ENCODE results near the gene LSM12.
A peak's percentile ranks its signal among the peaks of the same experiment; 100 is the strongest.
"Not testable (repeated sequence)": the region's sequence is repeated elsewhere in the genome, so short reads cannot be mapped to it uniquely, and the experiment has no call there.

The LSM12 gene

DNA sequence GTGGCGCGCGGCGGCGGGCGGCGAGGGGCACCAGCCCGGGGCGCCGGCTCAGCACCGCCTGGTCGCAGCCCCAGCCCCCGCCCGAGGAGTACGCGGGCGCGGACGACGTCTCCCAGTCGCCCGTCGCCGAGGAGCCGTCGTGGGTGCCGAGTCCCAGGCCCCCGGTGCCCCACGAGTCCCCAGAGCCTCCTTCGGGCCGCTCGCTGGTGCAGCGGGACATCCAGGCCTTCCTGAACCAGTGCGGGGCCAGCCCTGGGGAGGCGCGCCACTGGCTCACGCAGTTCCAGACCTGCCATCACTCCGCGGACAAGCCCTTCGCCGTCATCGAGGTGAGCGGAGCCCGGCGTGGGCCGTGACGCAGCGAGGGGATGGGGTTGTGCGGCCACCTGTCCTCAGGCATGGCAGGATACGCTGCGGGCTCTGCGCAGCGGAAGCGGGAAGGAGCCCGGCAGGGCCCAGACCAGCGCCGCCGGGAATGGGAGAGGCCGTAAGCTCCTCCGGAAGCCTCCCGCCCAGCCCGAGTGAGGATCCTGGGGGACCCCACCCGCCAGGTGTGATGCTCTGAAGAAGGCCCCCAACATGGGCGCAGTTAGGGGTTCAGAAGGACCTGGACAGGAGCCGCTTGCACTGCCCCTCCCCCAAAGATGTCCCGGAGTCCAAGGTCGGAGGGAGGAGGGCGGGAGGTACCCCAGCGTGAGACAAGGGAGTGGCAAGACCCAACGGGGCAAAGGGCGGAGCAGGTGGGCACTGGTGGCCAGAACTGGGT, 61.5 kb downstream of the LSM12 start:
- no peak for DNase-seq

DNA sequence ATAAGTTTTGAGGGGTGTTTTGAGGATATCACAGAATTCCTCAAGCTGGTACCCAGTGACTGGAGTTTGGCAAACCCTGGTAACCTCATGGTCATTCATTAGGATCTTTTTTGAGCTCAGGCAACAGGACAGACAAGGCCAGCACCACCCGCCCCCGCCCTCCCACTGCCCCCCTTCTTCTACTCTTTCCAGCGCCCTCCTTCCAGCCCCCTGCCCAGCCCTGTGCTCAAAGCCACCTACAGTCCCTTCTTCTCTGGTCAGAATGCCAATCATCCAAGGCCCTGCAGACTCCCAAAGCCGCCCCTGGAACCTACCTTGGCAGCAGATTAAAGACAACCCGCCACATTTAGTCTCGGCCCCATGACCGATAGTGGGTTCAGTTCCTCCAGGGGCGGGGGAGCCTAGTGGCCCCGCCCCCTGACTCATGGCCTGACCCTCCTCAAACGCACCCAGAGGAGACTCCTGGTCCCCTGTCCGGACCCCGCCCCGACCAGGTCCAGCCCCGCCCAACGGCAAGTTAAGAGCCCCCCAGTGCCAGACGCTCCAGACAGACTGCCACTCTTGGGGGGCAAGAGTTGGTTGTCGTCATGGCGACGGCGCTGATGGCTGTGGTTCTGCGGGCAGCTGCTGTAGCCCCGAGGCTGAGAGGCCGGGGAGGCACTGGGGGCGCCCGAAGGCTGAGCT, 62.3 kb downstream of the LSM12 start, which contains the start of gene NAGS:
Gene NAGS, plus strand, starts transcription at position 546 of the 684 bp plus-strand sequence. Its CDS starts 42 bp downstream, at position 588.
- no peak for DNase-seq

DNA sequence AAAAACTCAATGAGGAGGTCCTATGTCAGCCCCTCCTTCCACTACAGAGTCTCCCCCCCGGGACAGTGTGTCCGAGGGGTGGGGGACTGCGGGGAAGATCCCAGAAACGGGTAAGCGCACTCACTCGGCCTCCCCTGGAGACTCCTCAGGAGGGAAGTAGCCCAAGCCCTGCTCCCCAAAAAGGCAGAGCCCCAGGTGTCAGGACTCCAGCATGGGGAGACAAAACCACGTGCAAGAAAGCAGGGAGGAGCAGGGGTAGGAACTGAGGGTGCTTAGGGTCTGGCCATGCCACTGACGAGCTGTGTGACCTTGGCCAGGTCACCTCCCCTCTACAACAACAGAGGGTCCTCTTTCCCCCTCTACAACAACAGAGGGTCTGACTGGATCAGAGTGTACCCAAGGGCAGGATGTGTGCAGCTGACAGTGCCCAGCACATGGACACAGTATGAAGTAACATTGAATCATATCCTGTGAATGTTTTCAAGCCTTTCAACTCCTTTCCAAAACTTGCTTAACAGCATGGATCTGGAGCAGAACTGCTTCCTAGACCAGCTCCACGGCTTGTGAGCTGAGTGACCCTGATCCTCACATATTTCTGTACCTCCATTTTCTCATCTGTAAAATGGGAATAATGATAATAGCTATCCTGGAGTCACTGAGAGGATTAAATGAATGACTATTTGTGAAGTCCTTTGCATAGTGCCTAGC, 64.2 kb downstream of the LSM12 start:
- DNase-seq = no peak

DNA sequence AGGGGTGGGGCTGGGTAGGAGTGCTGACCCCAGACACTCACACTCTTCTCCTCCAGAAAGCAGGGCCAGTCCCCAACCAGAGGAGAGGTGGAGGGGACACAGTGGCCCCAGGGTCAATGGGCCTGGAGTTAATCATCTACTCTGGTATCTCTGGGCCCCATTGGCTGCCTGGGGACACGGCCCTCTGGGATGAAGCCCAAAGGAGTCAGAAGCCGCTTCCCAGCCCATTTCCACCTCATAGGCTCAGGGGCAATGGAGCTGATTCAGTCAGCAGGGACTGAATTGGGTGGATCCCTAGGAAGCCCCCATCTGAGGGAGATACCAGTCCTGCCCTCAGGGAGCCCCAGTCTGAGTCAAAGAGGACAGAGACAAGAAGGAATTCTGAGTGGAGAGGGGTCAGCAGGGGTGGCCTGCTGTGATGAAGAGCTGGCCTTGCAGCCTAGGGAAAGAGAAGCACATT, 65.0 kb downstream of the LSM12 start:
- DNase-seq = no peak

DNA sequence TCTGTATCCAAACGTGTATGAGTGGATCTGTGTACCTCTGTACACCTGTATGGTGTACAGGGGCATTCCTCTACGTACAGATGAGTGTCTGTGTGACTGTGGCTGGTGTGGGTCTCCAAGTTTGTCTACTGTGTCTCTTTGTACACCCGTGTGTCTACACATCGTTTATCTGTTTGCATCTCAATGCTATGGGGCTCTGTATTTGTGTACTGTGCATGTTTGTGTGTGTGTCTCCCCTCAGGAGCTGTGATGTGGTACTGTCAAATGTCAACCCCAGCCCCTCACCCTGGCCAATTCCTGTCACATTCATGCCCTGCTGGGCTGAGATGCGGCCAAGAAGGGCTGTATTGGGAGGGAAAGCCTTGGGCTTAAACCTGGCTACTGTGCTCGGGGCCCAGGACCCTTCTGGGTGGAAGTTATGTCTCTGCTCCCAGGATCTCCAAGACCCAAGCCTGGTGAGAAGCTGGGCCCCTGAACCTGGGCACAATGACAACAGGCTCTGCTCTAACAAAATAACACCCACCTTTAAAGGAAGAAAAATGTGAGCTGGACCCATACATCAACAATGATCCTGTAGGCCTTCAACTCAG, 65.5 kb downstream of the LSM12 start:
- no peak for DNase-seq

DNA sequence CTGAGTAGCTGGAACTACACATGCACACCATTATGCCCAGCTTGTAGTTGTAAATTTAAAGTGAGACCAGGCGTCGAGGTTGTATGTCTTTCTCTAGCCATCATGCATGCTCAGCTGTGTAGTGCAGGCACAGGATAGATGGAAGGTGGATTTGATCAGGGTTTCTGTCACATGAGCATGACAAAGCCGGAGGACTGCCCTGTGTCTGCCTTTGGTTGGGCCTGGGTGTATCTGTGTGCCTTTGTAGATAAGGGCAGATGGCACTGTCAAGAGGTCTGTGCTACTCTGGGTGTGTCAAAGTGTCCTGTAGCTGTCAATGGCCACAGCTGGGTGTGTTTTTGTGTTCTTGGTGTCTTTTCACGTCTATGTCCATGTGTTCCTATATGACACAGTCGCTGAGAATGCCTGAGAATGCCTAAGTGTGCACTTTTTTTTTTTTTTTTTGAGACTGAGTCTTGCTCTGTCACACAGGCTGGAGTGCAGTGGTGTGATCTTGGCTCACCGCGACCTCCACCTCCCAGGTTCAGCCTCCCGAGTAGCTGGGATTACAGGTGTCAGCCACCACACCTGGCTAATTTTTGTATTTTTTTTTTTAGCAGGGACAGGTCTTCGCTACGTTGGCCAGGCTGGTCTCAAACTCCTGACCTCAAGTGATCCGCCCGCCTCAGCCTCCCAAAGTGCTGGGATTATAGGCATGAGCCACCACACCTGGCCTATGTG, 66.2 kb downstream of the LSM12 start:
- no peak for DNase-seq

DNA sequence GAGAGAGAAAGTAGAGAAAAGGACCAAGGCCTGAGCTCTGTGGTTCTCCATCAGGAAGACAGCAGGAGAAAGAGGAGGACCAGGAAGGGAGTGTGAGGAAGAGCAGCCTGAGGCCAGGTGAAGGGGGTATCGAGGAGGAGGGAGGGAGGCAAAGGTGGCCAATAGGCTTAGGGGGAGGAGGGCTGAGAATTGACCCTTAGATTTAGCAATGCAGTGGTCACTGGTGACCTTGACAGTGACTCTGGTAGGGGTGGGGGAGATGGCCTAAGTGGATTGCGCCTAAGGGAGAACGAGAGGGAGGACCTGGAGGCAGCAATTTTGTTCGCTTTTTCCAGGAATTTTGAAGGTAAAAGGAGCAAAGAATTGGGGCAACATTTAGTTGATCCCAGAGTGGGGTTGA, 67.4 kb downstream of the LSM12 start:
- DNase-seq = no peak

DNA sequence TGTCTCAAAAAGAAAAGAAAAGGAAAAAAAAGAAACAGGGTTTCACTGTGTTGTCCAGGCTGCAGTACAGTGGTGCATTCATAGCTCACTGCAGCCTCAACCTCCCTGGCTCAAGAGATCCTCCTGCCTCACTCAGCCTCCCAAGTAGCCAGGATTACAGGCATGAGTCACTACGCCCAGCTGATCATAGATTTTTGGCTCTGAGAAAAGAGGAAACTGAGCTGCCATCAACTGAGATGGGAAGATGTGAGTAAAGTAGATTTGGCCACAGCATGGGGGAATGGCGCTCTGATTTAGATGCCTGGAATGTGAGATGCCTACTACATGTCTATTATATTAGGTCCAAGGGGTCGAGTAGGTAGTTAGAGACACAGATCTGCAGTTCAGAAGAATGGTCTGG, 67.9 kb downstream of the LSM12 start:
- DNase-seq = no peak

DNA sequence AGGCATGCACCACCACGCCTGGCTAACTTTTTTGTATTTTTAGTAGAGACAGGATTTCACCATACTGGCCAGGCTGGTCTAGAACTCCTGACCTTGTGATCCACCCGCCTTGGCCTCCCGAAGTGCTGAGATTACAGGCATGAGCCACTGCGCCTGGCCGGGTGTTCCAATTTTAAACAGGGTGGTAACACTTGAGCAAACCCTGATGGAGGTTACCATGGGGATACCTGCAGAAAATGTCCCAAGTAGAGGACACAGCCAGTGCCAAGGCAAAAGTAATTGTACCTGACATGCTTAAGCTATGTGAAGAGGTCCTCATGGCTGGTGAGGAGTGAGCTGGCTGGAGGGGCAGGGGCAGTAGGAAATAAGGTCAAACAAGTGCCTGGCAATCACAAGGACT, 69.3 kb downstream of the LSM12 start:
- not testable (repeated sequence) for DNase-seq

DNA sequence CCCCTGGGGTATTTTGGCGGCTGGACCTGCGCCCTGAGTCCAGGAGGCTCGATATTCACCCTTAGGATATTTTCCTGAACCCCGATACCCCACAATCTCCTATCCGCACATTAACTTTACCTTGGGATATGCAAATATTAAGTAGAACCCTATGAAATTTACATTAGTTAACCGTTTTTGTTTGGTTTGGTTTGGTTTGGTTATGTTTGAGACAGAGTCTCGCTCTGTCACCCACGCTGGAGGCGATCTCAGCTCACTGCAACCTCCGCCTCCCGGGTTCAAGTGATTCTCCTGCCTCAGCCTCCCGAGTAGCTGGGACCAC, 71.4 kb downstream of the LSM12 start:
- no peak for DNase-seq

DNA sequence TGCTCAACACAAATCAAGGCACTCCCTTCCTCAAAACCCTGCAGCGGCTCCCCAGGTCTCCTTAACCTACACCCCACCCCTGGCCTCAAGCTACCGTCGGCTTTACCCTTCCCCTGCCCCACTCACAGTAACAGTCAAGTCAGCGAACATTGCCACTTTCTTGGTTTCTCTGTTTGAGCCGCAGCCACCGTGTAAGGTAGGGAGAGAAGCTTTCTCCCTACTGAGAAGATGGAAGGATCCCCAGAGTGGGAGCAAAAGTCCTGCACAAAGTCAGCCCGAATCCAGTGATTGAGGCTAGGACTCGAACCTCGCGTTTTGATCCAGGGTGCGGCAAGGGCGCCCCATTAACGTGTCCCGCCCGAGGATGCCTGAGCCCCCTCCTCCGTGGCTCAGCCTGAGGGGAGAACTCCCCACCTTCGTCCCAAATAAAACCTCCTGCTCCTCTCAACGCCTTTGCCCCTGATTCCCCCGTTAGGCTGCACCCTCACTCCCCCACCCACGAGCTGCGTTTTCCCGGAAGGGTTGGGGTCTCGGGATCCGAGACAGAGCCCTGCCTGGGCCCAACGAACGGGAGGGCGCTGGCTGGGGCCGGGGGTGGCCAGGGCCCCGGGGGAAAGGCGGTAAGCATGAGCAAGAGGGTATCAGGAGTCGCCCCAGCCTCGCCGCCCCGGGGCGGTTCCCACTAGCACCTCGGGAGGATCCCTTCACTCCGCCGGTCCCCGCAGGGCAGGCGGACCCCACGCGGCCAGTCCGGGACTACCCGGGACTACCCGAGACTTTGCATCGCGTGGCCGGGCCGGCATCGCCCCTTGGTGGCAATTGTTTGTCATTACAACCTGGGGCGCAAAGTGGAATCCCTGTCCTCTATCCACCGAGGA, 72.0 kb downstream of the LSM12 start:
- no peak for DNase-seq

DNA sequence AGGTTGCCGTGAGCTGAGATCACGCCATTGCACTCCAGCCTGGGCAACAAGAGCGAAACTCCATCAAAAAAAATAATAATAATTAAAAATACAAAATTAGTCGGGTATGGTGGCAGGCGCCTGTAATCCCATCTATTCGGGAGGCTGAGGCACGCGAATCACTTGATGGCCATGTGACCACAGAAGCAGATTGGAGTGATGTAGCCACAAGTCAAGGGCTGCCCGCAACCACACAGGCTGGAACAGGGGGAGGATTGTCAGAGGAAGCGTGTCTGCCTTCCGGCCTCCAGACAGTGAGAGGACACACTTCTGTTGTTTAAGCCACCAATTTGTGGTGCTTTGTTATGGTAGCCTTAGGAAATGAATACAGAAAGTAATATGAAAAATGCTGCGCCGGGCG, 73.8 kb downstream of the LSM12 start:
- DNase-seq = no peak

DNA sequence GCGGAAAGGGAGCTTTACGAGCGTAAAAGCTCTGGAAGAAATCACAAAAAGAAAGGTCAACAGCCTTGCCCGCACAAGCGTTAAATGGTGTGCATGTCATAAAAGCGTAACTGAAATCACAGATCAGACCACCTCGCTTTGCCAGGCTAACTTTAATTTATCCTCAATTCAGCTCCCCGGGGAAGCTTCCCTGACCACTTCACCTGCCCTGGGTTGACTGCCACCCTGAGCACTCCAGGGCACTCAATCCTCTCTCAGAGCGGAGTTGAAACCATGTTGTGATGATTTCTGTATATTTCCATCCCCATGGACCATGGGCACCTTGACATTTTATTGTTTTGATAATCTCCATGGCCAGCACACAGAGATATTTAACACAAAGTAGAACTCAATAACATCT, 78.2 kb downstream of the LSM12 start:
- DNase-seq = peak; percentile 30

DNA sequence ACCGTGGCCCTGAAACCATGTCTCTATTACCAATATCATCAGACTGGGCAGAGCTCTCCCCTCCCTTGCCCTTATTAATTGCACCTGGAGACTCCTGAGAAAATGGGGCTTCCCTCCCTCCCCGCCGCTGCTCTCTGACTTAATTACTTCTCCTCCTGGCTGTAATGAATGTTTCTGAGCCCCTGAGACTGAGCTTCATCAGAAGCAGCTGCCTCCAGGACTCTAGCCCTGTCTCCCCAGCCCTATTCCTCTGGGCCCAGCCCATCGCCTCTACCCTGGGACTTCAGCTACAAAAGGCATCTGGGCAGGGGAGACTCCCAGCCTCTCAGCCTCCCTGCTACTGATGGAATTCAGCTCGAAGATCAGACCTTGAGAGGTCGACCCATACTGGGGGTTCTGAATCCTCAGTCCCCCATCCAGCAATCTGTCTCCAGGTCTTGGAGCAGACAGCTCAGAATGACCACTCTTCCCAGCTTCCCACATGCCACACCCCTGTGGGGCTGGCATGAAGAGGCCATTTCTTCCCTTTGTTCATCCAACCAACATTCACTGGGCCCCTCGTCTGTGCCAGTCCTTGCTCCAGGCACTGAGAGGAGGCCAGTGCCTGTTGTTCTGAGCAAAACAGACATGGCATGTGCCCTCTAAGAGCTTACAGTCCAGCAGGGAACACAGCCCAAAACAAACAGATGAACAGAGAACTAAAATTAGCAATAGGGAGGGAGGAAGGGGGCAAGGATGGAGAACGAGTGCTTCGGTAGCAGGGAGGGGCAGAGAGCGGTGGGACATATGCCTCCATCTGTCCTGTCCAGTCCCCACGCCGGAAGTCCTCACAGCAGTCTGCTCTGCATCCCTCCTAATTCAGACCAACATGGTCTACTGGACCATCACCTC, 79.1 kb downstream of the LSM12 start:
- DNase-seq = no peak

DNA sequence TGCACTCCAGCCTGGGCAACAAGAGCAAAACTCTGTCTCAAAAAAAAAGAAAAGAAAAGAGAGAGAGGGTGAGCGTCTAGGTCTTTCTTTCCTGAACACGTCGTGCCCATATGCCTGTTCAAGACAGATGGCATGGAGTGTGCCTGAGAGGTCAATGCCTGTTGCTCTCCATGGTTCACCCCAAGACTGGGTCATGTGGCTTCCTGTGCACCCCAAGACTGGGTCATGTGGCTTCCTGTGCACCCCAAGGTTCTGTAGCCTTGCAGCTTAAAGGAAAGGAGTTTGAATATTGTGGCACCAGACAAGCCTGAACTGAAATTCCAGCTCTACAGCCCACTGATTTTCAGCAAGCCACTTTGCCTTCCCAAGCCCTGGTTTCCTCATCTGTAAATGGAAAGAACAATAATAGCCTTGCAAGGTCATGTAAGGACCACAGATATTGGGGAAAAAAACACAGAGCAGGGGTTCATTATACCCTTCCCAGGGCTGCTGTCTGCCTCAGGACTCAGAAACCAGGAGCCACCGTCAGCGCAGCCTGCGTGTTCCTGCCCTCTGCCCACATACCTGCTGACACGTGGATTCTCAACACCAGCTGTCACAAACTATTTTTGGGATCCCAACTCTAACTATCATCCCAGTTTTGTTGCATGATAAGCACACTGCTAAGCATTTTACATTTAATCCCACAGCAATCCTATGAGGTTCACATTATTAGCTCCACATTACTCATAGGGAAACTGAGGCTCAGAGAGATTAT, 80.1 kb downstream of the LSM12 start:
- no peak for DNase-seq

DNA sequence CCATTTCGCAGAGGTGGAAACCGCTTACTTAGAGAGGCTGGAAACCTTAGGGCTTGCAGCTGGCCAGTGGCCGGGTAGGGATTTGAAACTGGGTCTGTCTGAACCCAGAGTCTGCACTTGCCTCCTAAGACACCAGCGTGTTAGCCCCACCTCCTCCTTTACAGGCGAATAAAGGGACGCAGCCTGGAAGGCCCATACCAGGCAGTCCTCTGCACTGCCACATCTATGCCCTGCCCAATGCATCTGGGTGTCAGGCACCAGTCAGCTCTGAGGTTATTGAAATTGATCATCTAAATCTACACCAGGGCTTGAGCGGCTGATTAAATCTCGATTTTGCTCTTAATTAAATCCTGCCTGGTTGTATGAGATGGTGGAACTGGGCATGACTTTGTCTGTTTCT, 82.0 kb downstream of the LSM12 start:
- no peak for DNase-seq

Measured in NCI-H187 treated with DMSO at 0.1 percent for 48 hours (cell line).